Transverse colon (tissue), 3 donors: ENCODE data around the gene ATE1.

Source experiments
- CTCF ChIP-seq, 5 experiments: fragments of 200-600 bp in 3 of 5; fragments of 450-650 bp in 2 of 5; sonication (generic) in 3 of 5; IDR thresholded peaks; 1 replicate in 2 of 5; 2 replicates in 3 of 5; pipeline ENCODE4 v1.5.1; 2016 to 2017; ENCODE audit warnings: antibody characterized with exemption in 5 of 5, inconsistent platforms in 3 of 5, mild to moderate bottlenecking in 2 of 5, moderate library complexity in 1 of 5
- EP300 ChIP-seq: sonication (generic); formaldehyde crosslinking; IDR thresholded peaks from one replicate; pipeline ENCODE4 v1.6.1; 2017; ENCODE audit warnings: antibody characterized with exemption, low read depth
- POLR2A ChIP-seq: fragments of 450-650 bp; IDR thresholded peaks from one replicate; pipeline ENCODE4 v1.6.1; 2016; ENCODE audit warnings: antibody characterized with exemption, mild to moderate bottlenecking, moderate library complexity

- TF ChIP-seq EP300 (no peak), CTCF (IDR thresholded peaks at IDR 0.05) (no peak), POLR2A (no peak)
These were observed 163.4 kb downstream of the ATE1 start for GRCh38 chr10:121764233-121764942.
